ENCODE results near the gene TSKU. TPM values are rescaled to one million over a fixed set of nuclear protein-coding genes. Genes with fewer than 3 reads are reported as not detected.

Gene TSKU
- total RNA-seq, 2 donors from 2014 or later, result 32.7 to 51.7 TPM

DNA sequence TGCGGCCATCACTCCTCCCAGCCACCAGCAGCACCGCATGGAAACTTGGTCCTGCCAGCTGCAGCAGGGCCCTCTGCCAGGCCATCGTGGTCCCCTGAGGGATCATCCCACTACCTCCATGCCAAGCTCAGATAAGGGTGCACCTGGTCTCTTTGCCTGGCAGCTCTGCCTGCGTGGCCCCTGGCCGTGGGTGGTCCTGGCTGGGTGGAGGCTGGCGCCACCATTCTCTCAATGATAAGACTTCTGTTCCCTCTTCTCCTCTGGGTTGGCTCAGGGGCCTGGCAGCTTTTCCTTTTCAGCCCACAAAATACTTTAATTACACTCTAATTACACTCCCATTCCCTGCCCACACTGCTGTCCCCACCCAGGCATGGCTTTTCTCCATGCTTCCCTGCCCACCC is 26.8 kb upstream of the TSKU start:
- H3K4me3 ChIP-seq, result no peak overlapping the region
- DNase-seq, result no peak
- 56 to 71% methylated on average over 6 of the region's 6 CpGs for WGBS, 2 donors

DNA sequence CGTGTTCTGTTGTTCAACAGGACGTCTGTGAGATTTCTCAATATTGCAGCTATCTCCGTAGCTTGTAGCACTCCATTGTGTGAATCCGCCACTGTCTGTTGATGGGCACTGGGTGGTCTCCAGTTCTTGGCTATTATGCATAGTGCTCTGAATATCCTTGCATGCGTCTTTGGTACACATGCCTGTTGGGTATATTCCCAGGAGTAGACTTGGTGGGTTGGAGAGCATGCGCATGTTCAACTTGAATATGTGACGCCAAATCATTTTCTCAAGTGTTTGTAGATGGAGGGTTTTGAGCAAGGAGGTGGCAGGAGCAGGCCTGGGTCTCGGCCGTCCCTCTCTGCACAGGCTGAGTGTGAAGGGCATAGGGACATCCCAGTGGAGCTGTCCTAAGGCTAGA is 24.8 kb upstream of the TSKU start:
- no peaks in the 10 kb centered on the region for H3K36me3 ChIP-seq (replicated peaks in 1 of 2; ENCODE audit: insufficient read depth in 1 of 2, low read depth in 2 of 2)
- H3K27me3 ChIP-seq, result no peaks in the 10 kb centered on the region
- H3K4me3 ChIP-seq, result no peak overlapping the region
- H3K27ac ChIP-seq, result no peak overlapping the region
- intact Hi-C loops (cut with DNase I), result no loop called here
- H3K9me3 ChIP-seq, result no peaks in the 10 kb centered on the region
- DNase-seq, result no peak
- TF ChIP-seq, protein P1, sequence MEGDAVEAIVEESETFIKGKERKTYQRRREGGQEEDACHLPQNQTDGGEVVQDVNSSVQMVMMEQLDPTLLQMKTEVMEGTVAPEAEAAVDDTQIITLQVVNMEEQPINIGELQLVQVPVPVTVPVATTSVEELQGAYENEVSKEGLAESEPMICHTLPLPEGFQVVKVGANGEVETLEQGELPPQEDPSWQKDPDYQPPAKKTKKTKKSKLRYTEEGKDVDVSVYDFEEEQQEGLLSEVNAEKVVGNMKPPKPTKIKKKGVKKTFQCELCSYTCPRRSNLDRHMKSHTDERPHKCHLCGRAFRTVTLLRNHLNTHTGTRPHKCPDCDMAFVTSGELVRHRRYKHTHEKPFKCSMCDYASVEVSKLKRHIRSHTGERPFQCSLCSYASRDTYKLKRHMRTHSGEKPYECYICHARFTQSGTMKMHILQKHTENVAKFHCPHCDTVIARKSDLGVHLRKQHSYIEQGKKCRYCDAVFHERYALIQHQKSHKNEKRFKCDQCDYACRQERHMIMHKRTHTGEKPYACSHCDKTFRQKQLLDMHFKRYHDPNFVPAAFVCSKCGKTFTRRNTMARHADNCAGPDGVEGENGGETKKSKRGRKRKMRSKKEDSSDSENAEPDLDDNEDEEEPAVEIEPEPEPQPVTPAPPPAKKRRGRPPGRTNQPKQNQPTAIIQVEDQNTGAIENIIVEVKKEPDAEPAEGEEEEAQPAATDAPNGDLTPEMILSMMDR (IDR thresholded peaks at IDR 0.05), result no peak
- TF ChIP-seq POLR2A (IDR thresholded peaks at IDR 0.05), result no peak
- WGBS, 2 donors, result 84 to 92% methylated on average over 9 of the region's 9 CpGs
- ATAC-seq, result no peak
- no peaks in the 10 kb centered on the region for H3K4me1 ChIP-seq

More for the DNA sequence above, 26.8 kb upstream of the TSKU start:
- no peaks in the 10 kb centered on the region for H3K27me3 ChIP-seq
- H3K4me1 ChIP-seq, result no peaks in the 10 kb centered on the region
- no peaks in the 10 kb centered on the region for H3K36me3 ChIP-seq (replicated peaks in 1 of 2; ENCODE audit: insufficient read depth in 1 of 2, low read depth in 2 of 2)
- no peak overlapping the region for H3K27ac ChIP-seq
- TF ChIP-seq, protein P1 (IDR thresholded peaks at IDR 0.05), result no peak
- TF ChIP-seq POLR2A (IDR thresholded peaks at IDR 0.05), result no peak
- H3K9me3 ChIP-seq, result no peaks in the 10 kb centered on the region
- ATAC-seq, result no peak
- intact Hi-C loops (cut with DNase I), result no loop called here

- H3K9me3 ChIP-seq, result no peaks in the 10 kb centered on the region
- H3K4me3 ChIP-seq, result no peak overlapping the region
- H3K27ac ChIP-seq, result no peak overlapping the region
- ATAC-seq, result no peak
- H3K36me3 ChIP-seq (replicated peaks in 1 of 2; ENCODE audit: insufficient read depth in 1 of 2, low read depth in 2 of 2), result no peaks in the 10 kb centered on the region
- H3K4me1 ChIP-seq, result no peaks in the 10 kb centered on the region
- H3K27me3 ChIP-seq, result no peaks in the 10 kb centered on the region
- TF ChIP-seq, protein P1 (IDR thresholded peaks at IDR 0.05), result no peak
- TF ChIP-seq POLR2A (IDR thresholded peaks at IDR 0.05), result no peak
- intact Hi-C loops (cut with DNase I), result no loop called here
- no peak for DNase-seq
Measured at GRCh38 chr11:76759092-76759491, 24.1 kb upstream of the TSKU start.

GRCh38 chr11:76759517-76759916 is 23.6 kb upstream of the TSKU start:
- H3K4me1 ChIP-seq, result no peaks in the 10 kb centered on the region
- 78 to 81% methylated on average over 2 of the region's 2 CpGs for WGBS, 2 donors
- H3K27me3 ChIP-seq, result no peaks in the 10 kb centered on the region
- no peak overlapping the region for H3K4me3 ChIP-seq
- intact Hi-C loops (cut with DNase I), result no loop called here
- DNase-seq (no peak), ATAC-seq (no peak)
- H3K9me3 ChIP-seq, result no peaks in the 10 kb centered on the region
- no peaks in the 10 kb centered on the region for H3K36me3 ChIP-seq (replicated peaks in 1 of 2; ENCODE audit: insufficient read depth in 1 of 2, low read depth in 2 of 2)
- H3K27ac ChIP-seq, result no peak overlapping the region
- TF ChIP-seq POLR2A (IDR thresholded peaks at IDR 0.05), result no peak
- TF ChIP-seq, protein P1 (IDR thresholded peaks at IDR 0.05), result no peak

DNA sequence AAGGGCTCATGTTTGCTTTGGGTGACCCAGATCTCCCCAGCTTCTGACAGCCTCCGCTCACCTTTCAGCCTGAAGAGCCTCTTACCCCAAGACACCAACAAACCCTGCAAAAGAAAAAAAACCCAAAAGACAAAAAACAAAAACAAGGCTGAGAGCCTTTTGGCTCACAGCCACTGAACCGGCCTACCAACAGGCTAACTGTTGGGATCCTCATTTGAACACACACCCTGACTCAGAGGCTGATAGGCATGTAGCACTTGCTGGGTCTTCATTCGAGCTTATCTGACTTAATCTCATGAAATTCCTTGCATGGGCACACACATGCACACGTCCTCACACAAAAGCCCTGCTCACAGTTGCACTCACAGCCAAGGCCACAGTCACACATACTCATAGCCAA is 22.9 kb upstream of the TSKU start:
- intact Hi-C loops (cut with DNase I), result no loop called here
- 73 to 76% methylated on average over 4 of the region's 4 CpGs for WGBS, 2 donors
- Histone ChIP-seq H3K36me3 (replicated peaks in 1 of 2; ENCODE audit: insufficient read depth in 1 of 2, low read depth in 2 of 2) (no peaks in the 10 kb centered on the region), H3K9me3 (no peaks in the 10 kb centered on the region), H3K27me3 (no peaks in the 10 kb centered on the region), H3K4me1 (peaks cover under 1% of the 10 kb centered on the region), H3K4me3 (no peak overlapping the region), H3K27ac (no peak overlapping the region)
- ATAC-seq (no peak), DNase-seq (no peak)
- TF ChIP-seq, protein P1 (IDR thresholded peaks at IDR 0.05), result no peak
- no peak for TF ChIP-seq POLR2A (IDR thresholded peaks at IDR 0.05)
